Nephron progenitor cell (in vitro differentiated cells): ENCODE results near the gene DUSP16.
A peak's percentile ranks its signal among the peaks of the same experiment; 100 is the strongest.

ENCODE experiments used
- DNase-seq: peaks from one replicate; pipeline ENCODE4 v3.0.0; 2021
- H3K27ac Mint-ChIP-seq: 2 replicates; pipeline ENCODE4 v1.8.0; 2021; ENCODE audit warnings: mild to moderate bottlenecking, moderate library complexity, mixed read lengths
- H3K27me3 Mint-ChIP-seq: 2 replicates; pipeline ENCODE4 v1.8.0; 2021; ENCODE audit warnings: mild to moderate bottlenecking, low read depth, mixed read lengths; ENCODE audit not compliant: poor library complexity
- H3K36me3 Mint-ChIP-seq: 2 replicates; pipeline ENCODE4 v1.8.0; 2021; ENCODE audit warnings: low read depth, mixed read lengths
- H3K4me1 Mint-ChIP-seq: 2 replicates; pipeline ENCODE4 v1.8.0; 2021; ENCODE audit warnings: mixed read lengths
- H3K4me3 Mint-ChIP-seq: 2 replicates; pipeline ENCODE4 v1.8.0; 2021; ENCODE audit warnings: mild to moderate bottlenecking, moderate library complexity, mixed read lengths
- H3K9me3 Mint-ChIP-seq: 2 replicates; pipeline ENCODE4 v1.8.0; 2021; ENCODE audit warnings: mild to moderate bottlenecking, moderate library complexity, mixed read lengths
- TF ChIP-seq, protein P1 (sequence below): fragments of 200-600 bp; sonication (generic); IDR thresholded peaks from 2 replicates; pipeline ENCODE4 v1.5.0; 2021; ENCODE audit warnings: antibody characterized with exemption

Gene DUSP16

DNA sequence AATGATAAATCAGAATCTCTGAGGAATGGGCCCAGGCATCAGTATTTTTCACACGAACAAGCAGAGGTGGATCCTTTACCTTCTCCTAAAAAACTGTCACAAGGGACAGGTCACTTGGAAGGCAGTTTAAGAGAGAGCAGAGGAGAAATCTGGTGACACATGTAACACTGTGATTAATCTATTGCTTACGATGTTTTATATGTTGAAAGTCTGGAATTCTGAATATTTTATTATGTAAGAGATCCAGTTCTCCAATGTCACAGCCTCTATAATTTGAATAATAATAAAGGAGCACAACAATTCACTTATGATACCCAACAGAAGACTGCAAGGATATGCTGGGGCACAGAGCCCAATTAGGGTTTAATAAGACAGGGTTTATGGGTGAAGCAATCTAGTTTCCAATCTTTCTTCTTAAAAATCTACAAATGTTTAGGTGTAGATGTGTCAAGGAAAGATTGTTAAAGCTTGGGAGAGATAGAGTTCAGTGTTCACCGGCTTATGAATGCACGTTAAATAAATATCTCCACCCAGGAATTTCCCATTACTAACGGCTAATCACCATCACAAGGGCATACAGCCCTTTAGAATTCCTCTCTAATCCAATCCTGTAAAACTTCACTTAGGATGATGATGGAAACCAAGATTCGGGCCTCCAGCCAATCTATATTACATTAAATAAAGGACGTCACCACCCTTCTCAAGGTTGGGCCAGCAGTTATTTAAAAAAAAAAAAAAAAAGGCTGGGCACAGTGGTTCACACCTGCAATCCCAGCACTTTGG, 23.4 kb downstream of the DUSP16 start:
- TF ChIP-seq, protein P1, sequence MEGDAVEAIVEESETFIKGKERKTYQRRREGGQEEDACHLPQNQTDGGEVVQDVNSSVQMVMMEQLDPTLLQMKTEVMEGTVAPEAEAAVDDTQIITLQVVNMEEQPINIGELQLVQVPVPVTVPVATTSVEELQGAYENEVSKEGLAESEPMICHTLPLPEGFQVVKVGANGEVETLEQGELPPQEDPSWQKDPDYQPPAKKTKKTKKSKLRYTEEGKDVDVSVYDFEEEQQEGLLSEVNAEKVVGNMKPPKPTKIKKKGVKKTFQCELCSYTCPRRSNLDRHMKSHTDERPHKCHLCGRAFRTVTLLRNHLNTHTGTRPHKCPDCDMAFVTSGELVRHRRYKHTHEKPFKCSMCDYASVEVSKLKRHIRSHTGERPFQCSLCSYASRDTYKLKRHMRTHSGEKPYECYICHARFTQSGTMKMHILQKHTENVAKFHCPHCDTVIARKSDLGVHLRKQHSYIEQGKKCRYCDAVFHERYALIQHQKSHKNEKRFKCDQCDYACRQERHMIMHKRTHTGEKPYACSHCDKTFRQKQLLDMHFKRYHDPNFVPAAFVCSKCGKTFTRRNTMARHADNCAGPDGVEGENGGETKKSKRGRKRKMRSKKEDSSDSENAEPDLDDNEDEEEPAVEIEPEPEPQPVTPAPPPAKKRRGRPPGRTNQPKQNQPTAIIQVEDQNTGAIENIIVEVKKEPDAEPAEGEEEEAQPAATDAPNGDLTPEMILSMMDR, result no peak
- Mint-ChIP-seq H3K4me1 (peaks cover 6% of the 10 kb centered on the region), H3K27ac (no peak overlapping the region), H3K27me3 (no peaks in the 10 kb centered on the region), H3K9me3 (no peaks in the 10 kb centered on the region), H3K36me3 (peaks cover 16% of the 10 kb centered on the region), H3K4me3 (no peak overlapping the region)
- no peak for DNase-seq

DNA sequence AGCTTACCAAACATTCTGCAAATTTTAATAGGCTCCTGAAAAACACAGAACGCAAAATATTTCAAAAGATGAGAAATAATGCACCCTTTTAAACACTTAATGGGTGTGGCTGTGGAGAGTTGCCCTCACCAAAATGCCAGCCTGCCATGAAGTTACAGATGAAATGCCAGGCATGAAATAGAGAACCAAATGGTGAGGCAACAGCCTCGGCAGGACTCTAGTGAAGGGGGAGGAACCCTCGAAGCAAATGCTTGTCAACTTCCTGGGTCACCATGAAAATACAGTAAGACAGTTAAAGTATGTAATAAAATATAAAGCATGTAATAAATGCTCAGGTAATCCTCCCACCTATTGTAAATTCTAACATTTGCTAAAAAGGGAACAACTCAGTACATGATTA, 24.1 kb downstream of the DUSP16 start:
- no peak for DNase-seq
- Mint-ChIP-seq H3K9me3 (no peaks in the 10 kb centered on the region), H3K27me3 (no peaks in the 10 kb centered on the region), H3K4me1 (peaks cover 12% of the 10 kb centered on the region), H3K27ac (no peak overlapping the region), H3K4me3 (no peak overlapping the region), H3K36me3 (peaks cover 16% of the 10 kb centered on the region)
- TF ChIP-seq, protein P1, result no peak

DNA sequence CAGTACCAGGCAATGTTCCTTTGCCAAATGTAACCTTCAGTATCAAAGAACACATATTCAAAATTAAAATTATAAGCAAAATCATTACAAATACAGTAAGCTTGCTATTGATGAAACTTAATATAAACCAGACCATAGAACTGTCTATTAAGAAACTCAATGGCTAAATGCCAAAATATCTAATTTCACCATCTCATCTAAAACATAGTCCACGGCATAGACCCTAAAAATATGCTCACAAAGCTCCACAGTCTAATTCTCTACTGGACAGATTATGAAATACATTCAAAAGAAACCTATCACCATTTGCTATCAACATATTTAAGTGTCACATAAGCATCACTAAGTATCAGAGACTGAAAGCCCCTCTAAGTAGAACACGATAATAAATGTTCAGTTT, 25.2 kb downstream of the DUSP16 start:
- no peaks in the 10 kb centered on the region for H3K27me3 Mint-ChIP-seq
- H3K27ac Mint-ChIP-seq, result no peak overlapping the region
- TF ChIP-seq, protein P1, result no peak
- H3K9me3 Mint-ChIP-seq, result no peaks in the 10 kb centered on the region
- no peak overlapping the region for H3K4me3 Mint-ChIP-seq
- no peak for DNase-seq
- peaks cover 14% of the 10 kb centered on the region for H3K4me1 Mint-ChIP-seq
- peaks cover 16% of the 10 kb centered on the region for H3K36me3 Mint-ChIP-seq

DNA sequence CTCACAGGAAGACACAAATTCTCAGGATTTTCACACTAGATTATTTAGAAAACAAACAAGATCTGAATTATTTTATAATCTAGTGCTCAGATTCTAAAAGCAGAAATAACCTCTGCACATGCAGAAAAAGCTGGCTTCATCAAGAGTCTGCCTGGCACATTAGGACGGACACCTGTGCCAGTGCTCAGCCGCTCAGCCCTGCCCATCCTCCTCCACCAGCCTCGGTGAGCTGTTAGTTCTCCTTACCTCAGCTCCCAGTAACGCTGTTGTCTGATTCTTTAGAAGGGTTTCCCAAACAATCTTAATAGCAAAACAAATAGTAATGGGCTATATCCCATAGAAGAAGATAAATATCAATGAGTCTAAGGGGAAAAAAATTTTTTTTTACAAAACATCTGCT, 27.7 kb downstream of the DUSP16 start:
- H3K9me3 Mint-ChIP-seq, result no peaks in the 10 kb centered on the region
- TF ChIP-seq, protein P1, result no peak
- peaks cover 5% of the 10 kb centered on the region for H3K36me3 Mint-ChIP-seq
- H3K4me1 Mint-ChIP-seq, result peaks cover 14% of the 10 kb centered on the region
- no peak overlapping the region for H3K4me3 Mint-ChIP-seq
- H3K27ac Mint-ChIP-seq, result no peak overlapping the region
- DNase-seq, result no peak
- no peaks in the 10 kb centered on the region for H3K27me3 Mint-ChIP-seq

DNA sequence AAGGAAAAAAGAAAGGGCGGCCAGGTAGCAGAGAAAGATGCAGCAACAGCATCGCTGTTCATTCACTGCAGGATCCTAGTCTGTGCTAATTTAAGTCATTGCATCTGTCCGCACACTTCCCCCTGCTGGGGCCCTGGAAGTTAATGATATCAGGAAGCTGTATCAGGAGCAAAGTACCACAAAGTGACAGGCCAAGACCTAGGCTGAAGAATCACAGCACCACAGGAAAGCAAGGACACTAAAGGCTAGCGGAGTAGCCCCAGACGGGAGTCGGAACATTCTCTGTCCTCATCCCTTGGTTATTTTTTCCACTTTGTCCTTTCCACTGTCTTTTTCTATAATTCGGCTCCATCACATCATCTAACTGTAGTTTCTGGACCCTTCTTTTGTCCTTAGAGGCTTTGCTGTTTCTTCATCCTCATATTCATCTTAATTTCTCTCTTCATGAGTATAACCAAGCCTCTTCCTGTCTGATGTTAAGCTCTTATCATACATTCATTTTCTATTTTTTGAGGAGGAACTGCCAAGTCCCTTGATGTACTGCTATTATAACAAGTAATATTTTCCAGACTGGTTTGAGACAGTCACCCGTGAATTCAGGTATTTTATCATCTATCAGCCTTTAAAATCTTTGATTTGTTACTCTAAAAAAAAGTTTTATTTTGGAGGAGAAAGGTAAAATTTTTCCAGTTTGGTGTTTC, 28.3 kb downstream of the DUSP16 start:
- Mint-ChIP-seq H3K27me3 (no peaks in the 10 kb centered on the region), H3K4me3 (no peak overlapping the region), H3K27ac (peak overlapping the region; percentile 82), H3K4me1 (peaks cover 19% of the 10 kb centered on the region), H3K36me3 (peaks cover 9% of the 10 kb centered on the region), H3K9me3 (no peaks in the 10 kb centered on the region)
- TF ChIP-seq, protein P1, result no peak
- no peak for DNase-seq
